ENCODE data around the gene CBX7. TPM values are rescaled to one million over a fixed set of nuclear protein-coding genes. Genes with fewer than 3 reads are reported as not detected.

The CBX7 gene
- total RNA-seq, 2 donors from 2014 or later = 82.7 to 115 TPM

GRCh38 chr22:39149915-39150847, 2.3 kb downstream of the CBX7 start:
- H3K9me3 ChIP-seq = no peaks in the 10 kb centered on the region
- no peak overlapping the region for H3K4me3 ChIP-seq
- intact Hi-C loops (cut with DNase I) = loop anchor here (5.0 kb wide), 1 partner anchor 167 kb away; the partner anchor contains the start of gene RPL3
- no peak for DNase-seq (ENCODE audit: low spot score)
- H3K36me3 ChIP-seq = no peaks in the 10 kb centered on the region
- TF ChIP-seq CTCF (IDR thresholded peaks at IDR 0.05) (no peak), POLR2A (IDR thresholded peaks at IDR 0.05) (no peak), POLR2AphosphoS5 (IDR thresholded peaks at IDR 0.05) (no peak)
- peak overlapping the region; percentile 97 to 98 for H3K27ac ChIP-seq
- peaks cover 23% of the 10 kb centered on the region for H3K4me1 ChIP-seq (replicated peaks)
- H3K27me3 ChIP-seq (replicated peaks; ENCODE audit: insufficient read depth) = no peaks in the 10 kb centered on the region
- 62% methylated on average over 16 of the region's 16 CpGs for WGBS

GRCh38 chr22:39148727-39149535, 3.5 kb downstream of the CBX7 start:
- intact Hi-C loops (cut with DNase I) = no loop called here
- Histone ChIP-seq H3K36me3 (no peaks in the 10 kb centered on the region), H3K9me3 (no peaks in the 10 kb centered on the region), H3K27me3 (replicated peaks; ENCODE audit: insufficient read depth) (no peaks in the 10 kb centered on the region), H3K4me3 (no peak overlapping the region), H3K27ac (peak overlapping the region; percentile 71 to 98), H3K4me1 (replicated peaks) (peaks cover 23% of the 10 kb centered on the region)
- DNase-seq (ENCODE audit: low spot score) = no peak
- WGBS = 47% methylated on average over 7 of the region's 9 CpGs
- TF ChIP-seq CTCF (IDR thresholded peaks at IDR 0.05) (no peak), POLR2AphosphoS5 (IDR thresholded peaks at IDR 0.05) (no peak), POLR2A (IDR thresholded peaks at IDR 0.05) (no peak)

- intact Hi-C loops (cut with DNase I) = no loop called here
- DNase-seq (ENCODE audit: low spot score) = no peak
Observed at GRCh38 chr22:39148026-39148726, 4.3 kb downstream of the CBX7 start.

More at GRCh38 chr22:39148026-39148726, 4.3 kb downstream of the CBX7 start:
- Histone ChIP-seq H3K4me3 (no peak overlapping the region), H3K27ac (peak overlapping the region; percentile 71 to 98), H3K36me3 (no peaks in the 10 kb centered on the region), H3K4me1 (replicated peaks) (peaks cover 23% of the 10 kb centered on the region), H3K9me3 (no peaks in the 10 kb centered on the region), H3K27me3 (replicated peaks; ENCODE audit: insufficient read depth) (no peaks in the 10 kb centered on the region)
- 71% methylated on average over 13 of the region's 16 CpGs for WGBS
- no peak for TF ChIP-seq CTCF (IDR thresholded peaks at IDR 0.05)
- TF ChIP-seq POLR2A (IDR thresholded peaks at IDR 0.05) = no peak
- TF ChIP-seq POLR2AphosphoS5 (IDR thresholded peaks at IDR 0.05) = no peak
